ENCODE results near the gene STRN4. TPM values are rescaled to one million over a fixed set of nuclear protein-coding genes. Genes with fewer than 3 reads are reported as not detected.
"Not testable (repeated sequence)": the region's sequence is repeated elsewhere in the genome, so short reads cannot be mapped to it uniquely, and the experiment has no call there.

The STRN4 gene
- total RNA-seq, 6 donors from 2014 or later: 59.8 to 168 (median 83.7) TPM

DNA sequence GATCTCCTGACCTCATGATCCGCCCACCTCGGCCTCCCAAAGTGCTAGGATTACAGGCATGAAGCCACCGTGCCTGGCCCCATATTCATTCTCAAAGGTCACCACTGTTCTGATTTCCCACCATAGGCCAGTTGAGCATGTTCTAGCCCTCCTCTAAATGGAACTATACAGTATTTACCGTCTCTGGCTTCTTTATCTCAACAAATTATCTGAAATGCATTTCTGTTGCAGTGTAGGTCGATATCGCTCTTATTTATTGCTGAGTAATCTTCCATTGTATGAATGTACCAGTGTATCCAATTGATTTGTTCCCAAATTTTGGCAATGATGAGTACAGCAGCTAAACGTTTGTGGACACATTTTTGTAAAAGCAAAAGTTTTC is 26.8 kb upstream of the STRN4 start:
- H3K36me3 ChIP-seq: peaks cover 15 to 43% (median 38%) of the 10 kb centered on the region in 4 donors
- H3K27ac ChIP-seq: peak overlapping the region in 1 of 4 donors; percentile 39
- no peaks in the 10 kb centered on the region for H3K9me3 ChIP-seq
- no peaks in the 10 kb centered on the region for H3K27me3 ChIP-seq
- peaks cover 0 to 14% (median 0%) of the 10 kb centered on the region in 4 donors for H3K4me1 ChIP-seq
- DNase-seq: no peak
- TF ChIP-seq POLR2A (IDR thresholded peaks at IDR 0.05): no peak
- TF ChIP-seq EP300 (IDR thresholded peaks at IDR 0.05): no peak
- TF ChIP-seq POLR2AphosphoS5 (IDR thresholded peaks at IDR 0.05): no peak
- TF ChIP-seq, protein P1, sequence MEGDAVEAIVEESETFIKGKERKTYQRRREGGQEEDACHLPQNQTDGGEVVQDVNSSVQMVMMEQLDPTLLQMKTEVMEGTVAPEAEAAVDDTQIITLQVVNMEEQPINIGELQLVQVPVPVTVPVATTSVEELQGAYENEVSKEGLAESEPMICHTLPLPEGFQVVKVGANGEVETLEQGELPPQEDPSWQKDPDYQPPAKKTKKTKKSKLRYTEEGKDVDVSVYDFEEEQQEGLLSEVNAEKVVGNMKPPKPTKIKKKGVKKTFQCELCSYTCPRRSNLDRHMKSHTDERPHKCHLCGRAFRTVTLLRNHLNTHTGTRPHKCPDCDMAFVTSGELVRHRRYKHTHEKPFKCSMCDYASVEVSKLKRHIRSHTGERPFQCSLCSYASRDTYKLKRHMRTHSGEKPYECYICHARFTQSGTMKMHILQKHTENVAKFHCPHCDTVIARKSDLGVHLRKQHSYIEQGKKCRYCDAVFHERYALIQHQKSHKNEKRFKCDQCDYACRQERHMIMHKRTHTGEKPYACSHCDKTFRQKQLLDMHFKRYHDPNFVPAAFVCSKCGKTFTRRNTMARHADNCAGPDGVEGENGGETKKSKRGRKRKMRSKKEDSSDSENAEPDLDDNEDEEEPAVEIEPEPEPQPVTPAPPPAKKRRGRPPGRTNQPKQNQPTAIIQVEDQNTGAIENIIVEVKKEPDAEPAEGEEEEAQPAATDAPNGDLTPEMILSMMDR (IDR thresholded peaks at IDR 0.05): no peak
- ATAC-seq (ENCODE audit: low FRiP score in 2 of 2): no peak
- H3K4me3 ChIP-seq: no peak overlapping the region
- WGBS, 2 donors: 78 to 81% methylated on average over 7 of the region's 7 CpGs

DNA sequence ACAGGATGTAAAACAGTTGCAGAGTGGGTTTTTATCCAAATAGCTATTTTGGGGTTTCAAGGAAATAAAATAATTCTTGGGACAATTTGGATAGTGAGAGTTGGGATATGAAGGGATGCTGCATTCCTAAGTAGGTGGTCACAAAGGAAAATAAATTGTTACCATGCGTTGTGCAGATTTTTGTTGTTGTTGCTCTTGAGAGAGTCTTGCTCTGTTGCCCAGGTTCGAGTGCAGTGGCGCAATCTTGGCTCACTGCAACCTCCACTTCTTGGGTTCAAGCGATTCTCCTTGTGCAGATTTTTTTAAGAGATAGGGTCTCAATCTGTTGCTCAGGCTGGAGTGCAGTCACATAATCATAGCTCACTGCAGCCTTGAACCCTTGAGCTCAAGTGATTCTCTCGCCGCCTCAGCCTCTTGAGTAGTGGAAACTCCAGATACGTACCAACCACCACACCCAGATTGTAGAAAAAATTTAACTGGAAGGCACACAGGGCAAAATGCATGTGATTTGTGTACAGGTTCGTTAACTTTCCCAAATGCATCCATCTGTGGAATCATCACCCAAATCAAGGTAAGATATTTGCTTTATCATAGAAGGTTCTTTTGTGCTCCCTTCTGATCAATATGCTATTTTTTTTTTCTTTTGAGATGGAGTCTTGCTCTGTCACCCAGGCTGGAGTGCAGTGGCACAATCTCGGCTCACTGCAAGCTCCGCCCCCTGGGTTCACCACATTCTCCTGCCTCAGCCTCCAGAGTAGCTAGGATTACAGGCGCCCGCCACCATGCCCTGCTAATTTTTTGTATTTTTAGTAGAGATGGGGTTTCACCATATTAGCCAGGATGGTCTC is 26.1 kb upstream of the STRN4 start:
- peaks cover 15 to 37% (median 33%) of the 10 kb centered on the region in 4 donors for H3K36me3 ChIP-seq
- H3K4me1 ChIP-seq: peaks cover 0 to 9% (median 0%) of the 10 kb centered on the region in 4 donors
- ATAC-seq (ENCODE audit: low FRiP score in 2 of 2) (peak; percentile 28 to 87), DNase-seq (peak in 1 of 2 donors; percentile 45)
- no peaks in the 10 kb centered on the region for H3K27me3 ChIP-seq
- 68 to 78% methylated on average over 11 to 12 of the region's 12 CpGs for WGBS, 2 donors
- peak overlapping the region in 2 of 4 donors; percentile 22 to 39 for H3K27ac ChIP-seq
- H3K4me3 ChIP-seq: no peak overlapping the region
- no peaks in the 10 kb centered on the region for H3K9me3 ChIP-seq
- TF ChIP-seq POLR2AphosphoS5 (IDR thresholded peaks at IDR 0.05) (no peak), EP300 (IDR thresholded peaks at IDR 0.05) (no peak), POLR2A (IDR thresholded peaks at IDR 0.05) (no peak)
- TF ChIP-seq, protein P1 (IDR thresholded peaks at IDR 0.05): no peak

DNA sequence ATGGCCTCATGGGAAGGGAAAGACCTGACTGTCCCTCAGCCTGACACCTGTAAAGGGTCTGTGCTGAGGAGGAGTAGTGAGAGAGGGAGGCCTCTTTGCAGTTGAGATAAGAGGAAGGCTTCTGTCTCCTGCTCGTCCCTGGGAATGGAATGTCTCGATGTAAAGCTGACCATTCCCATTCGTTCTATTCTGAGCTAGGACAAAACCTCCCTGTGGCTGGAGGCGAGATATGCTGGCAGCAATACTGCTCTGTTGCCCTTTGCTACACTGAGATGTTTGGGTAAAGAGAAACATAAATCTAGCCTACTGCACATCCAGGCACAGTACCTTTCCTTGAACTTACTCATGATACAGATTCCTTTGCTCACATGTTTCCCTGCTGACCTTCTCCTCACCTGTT is 22.5 kb upstream of the STRN4 start:
- H3K9me3 ChIP-seq; H3K4me3 ChIP-seq; H3K27me3 ChIP-seq; H3K27ac ChIP-seq; DNase-seq; H3K36me3 ChIP-seq; H3K4me1 ChIP-seq; ATAC-seq (ENCODE audit: low FRiP score in 2 of 2): not testable (repeated sequence)
- WGBS, 2 donors: 43 to 57% methylated on average over 1 to 4 of the region's 4 CpGs

DNA sequence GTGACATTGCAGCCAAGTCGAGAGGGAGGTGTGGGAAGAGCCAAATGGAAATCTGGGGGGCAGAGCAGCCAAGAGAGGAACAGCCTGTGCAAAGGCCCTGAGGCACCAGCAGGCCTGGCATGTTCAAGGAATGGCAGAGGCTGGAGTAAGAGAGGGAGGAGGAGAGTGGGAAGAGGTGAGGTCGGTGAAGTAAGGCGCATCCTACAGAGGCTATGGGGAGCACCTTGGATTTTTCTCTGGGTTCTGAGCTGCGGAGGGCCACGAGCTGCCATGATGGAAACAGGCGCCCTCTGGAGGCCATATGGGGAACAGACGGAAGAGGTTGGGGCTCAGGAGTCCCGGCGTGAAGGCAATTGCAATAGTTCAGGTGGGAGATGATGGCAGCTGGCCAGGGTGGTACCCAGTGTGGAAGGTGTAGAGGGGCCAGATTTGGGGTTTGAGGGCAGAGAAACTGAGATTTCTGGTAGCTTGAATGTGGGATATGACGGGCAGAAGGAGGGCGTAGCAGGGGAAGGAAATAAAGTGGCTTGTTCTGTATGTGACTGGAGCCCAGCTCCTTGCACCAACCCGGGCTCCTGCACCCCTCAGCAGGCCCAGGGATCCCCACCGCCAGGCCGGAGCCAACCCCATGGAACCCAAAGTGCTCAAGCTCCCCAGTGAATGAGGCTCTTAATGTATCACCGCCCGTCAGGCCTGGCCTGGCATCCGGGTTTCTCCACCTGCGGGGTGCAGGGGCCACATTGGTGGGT is 20.5 kb upstream of the STRN4 start:
- Histone ChIP-seq H3K4me1 (no peaks in the 10 kb centered on the region), H3K27ac (no peak overlapping the region), H3K36me3 (no peaks in the 10 kb centered on the region), H3K9me3 (no peaks in the 10 kb centered on the region), H3K4me3 (no peak overlapping the region), H3K27me3 (no peaks in the 10 kb centered on the region)
- 55 to 62% methylated on average over 18 of the region's 18 CpGs for WGBS, 2 donors
- ATAC-seq (ENCODE audit: low FRiP score in 2 of 2) (peak; percentile 23 to 84), DNase-seq (peak in 1 of 2 donors; percentile 66)
- TF ChIP-seq, protein P1 (IDR thresholded peaks at IDR 0.05): peak; percentile 56 to 72 (median 68)
- no peak for TF ChIP-seq POLR2AphosphoS5 (IDR thresholded peaks at IDR 0.05)

DNA sequence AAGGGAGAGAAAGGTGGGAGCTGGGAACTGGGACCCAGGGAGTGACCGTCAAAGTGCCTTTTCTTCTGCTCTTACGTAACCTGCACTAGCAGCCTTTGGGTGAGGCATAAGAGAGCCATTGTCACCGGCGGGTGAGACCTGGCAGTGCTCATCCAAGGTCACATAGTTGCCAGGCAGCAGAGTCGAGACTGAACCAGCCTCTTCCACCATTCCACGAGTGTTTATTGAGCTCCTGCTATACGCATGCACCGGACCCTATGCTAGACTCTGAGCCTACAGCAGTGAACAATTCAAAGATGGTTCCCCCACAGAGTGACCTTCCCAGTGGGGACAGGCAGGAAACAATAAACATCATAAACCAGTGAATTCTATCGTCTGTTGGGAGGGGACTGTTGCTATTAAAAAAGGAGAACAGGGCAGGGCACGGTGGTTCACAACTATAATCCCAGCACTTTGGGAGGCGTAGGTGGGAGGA is 18.6 kb upstream of the STRN4 start:
- Histone ChIP-seq H3K9me3 (no peaks in the 10 kb centered on the region), H3K27ac (no peak overlapping the region), H3K27me3 (no peaks in the 10 kb centered on the region), H3K4me3 (no peak overlapping the region), H3K4me1 (peaks cover 0 to 3% (median 0%) of the 10 kb centered on the region in 4 donors), H3K36me3 (no peaks in the 10 kb centered on the region)
- DNase-seq (peak in 1 of 2 donors; percentile 80), ATAC-seq (ENCODE audit: low FRiP score in 2 of 2) (peak in 1 of 2 donors; percentile 50)
- 50 to 53% methylated on average over 11 of the region's 11 CpGs for WGBS, 2 donors
- TF ChIP-seq POLR2A (IDR thresholded peaks at IDR 0.05) (no peak), EP300 (IDR thresholded peaks at IDR 0.05) (no peak), POLR2AphosphoS5 (IDR thresholded peaks at IDR 0.05) (no peak)
- TF ChIP-seq, protein P1 (IDR thresholded peaks at IDR 0.05): no peak
